Caki2 (cell line): ENCODE measurements around the gene MTA1. TPM values are rescaled to one million over a fixed set of nuclear protein-coding genes. Genes with fewer than 3 reads are reported as not detected.

Experiments used
- DNase-seq: peaks from one replicate; pipeline ENCODE4 v3.0.0-alpha.2; 2015; ENCODE audit warnings: low read depth
- in situ Hi-C: cut with HindIII; loops from 2 replicates; pipeline ENCODE4 v1.10.0; 2016; ENCODE audit warnings: low sequenced_read_pairs, low pct_unique_long_range_greater_than_20kb, mixed read lengths
- total RNA-seq: library from RNA; depleted of rRNA; stranded (reverse); fragments of >200 nt; shearing (Covaris generic); gene quantifications from 2 replicates; pipeline ENCODE4 v1.2.3, GENCODE V29; 2014; ENCODE audit warnings: low replicate concordance

Gene MTA1
- total RNA-seq, 1 experiment from 2014 or later: 18.9 TPM

DNA sequence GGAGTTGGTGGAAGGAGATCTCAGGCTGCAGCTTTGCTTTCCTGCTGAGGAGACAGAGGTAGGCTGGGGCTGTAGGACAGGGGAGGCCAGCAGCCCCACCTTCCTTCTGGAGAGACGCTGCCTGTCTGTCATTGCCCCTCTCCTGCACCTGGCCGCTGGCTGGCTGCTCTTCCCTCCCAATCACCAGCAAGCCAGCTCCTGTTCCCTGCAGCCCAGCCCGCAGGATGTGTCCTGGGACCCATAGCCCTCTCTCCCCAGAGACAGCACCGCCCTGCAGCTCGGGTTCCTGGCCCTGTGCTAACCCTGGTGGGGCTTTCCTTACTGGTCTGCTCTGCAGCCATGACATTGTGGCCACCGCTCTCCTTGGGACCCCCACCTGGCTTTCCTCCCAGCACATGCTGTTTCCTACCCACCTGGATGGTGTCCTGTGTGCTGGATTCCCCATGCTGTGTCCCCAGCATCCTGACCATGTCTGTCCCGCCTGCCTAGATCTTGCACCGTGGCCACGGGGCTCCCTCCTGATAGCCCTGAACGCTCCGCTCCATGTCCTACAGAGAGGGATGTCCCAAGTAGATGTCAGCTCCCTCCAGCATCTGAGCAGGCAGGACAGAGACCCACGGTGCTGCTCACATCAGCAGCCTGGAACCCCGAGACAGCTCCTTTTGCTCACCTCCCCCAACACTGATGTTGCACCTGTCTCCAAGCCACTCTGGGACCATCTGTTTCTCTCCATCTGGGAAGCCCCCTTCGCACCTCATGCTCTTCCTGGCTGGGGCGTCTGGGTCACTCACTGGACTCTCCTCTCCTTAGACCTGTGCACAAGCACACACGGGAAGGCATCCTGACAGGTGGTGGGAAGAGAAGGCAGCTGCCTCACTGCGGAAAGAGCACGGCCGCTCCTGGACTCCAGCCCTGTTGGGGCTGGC is 1.1 kb upstream of the MTA1 start:
- in situ Hi-C loops: no loop called here
- DNase-seq: no peak

- in situ Hi-C loops: no loop called here
- no peak for DNase-seq
Observed at GRCh38 chr14:105420101-105420973, 710 bp downstream of the MTA1 start.

DNA sequence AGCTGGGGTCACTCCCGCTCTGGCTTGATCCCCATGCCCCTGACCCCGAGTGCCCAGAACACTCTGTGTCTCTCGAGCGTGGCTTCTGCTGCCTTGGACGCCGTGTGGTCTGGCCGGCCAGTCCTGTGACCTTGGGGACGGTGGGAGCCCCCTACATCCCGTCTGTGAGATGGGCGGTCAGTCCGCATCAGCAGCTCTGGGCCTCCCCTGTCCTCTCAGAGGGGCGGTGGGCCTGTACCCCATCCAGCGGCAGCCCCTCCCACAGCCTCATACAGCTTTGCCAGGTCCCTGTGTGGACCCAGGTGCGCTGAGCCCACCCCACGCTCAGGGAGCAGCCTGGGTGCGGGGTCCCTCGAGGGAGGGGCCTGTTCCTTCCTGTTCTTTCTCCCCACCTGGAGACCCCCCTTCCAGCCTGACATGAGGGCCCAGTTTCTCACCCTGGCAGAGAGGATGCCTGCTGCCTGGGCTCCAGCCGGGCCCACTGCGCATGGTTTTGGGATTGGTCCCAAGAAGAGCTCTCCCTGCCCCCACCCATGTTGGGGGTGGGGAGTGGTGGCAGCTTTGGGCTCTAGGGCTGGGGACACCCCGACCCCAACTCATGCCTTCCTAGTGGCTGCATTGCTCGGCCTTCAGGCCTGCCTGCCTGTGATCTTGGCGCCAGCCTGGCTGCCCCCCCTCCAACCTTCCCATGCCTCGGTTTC is 1.5 kb downstream of the MTA1 start:
- in situ Hi-C loops: no loop called here

GRCh38 chr14:105421723-105422615 is 2.3 kb downstream of the MTA1 start:
- DNase-seq: no peak
- in situ Hi-C loops: no loop called here

More for the DNA sequence above, 1.5 kb downstream of the MTA1 start:
- no peak for DNase-seq

- in situ Hi-C loops: no loop called here
- DNase-seq: no peak
Observed at GRCh38 chr14:105422695-105423487, 3.3 kb downstream of the MTA1 start.

GRCh38 chr14:105423488-105424195 is 4.0 kb downstream of the MTA1 start:
- DNase-seq: no peak
- in situ Hi-C loops: no loop called here

DNA sequence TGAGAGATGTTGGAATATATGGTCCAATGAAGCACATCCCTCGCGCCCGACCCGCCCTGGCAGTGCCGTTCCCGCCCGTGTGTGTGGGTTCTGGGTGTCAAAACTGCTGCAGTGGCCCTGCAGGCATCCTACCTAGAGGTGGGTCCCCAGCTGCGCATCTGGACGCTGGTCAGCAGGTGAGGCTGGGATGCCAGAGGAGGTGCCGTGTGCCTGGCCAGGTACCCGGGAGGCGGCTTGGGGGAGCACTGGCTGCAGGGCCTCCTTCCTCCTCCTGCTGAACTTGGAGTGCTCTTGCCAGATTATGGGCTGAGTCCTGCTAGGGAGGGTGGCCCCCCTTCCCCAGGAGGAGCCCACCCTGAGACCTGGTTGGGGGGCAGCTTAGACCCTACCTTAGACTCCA is 5.2 kb downstream of the MTA1 start:
- no peak for DNase-seq
- in situ Hi-C loops: no loop called here

DNA sequence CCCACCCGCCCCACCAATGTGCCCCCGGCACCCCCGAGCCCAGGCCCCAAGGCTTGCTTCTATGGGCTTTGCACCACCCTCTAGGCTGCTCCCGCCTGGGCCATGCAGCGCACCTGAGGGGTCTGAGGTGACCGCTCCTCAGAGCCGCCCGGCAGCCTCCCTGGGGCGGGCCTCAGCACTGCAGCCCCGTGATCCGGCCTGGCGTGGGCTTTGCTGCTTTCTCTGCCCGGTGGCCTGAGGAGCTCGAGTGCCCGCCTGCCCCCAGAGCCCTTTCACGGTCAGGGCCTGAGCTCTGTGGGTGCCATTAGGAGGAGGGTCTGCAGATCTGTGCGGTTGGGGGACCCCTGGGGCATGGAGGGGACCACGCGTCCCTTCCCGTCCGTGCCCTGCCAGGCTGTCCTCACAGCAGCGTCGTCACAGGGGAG is 6.2 kb downstream of the MTA1 start:
- in situ Hi-C loops: no loop called here
- DNase-seq: no peak

- no peak for DNase-seq
- in situ Hi-C loops: no loop called here
Observed at GRCh38 chr14:105426416-105427130, 6.9 kb downstream of the MTA1 start.

- DNase-seq: no peak
- in situ Hi-C loops: no loop called here
Observed at GRCh38 chr14:105427412-105427811, 7.8 kb downstream of the MTA1 start.

DNA sequence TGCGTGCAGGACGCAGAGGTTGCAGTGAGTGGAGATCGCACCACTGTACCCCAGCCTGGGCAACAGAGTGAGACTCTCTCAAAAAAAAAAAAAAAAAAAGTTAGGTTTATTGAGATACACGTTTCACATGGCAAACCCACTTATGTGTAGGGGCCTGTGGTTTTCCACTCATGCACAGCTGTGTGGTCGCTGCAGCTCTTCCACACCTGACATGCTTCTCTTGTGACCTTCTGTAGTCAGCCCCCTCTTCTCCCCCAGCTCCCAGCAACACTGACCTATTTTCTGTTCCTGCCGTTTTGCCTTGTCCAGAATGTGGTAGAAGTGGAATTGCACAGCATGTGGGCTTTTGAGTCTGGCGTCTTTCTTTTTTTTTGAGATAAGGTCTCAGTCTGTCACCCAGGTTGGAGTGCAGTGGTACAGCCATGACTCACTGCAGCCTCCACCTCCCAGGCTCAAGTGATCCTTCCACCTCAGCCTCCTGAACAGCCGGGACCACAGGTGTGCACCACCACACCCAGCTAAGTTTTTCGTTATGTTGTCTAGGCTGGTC is 8.4 kb downstream of the MTA1 start:
- no peak for DNase-seq
- in situ Hi-C loops: no loop called here

- in situ Hi-C loops: no loop called here
- no peak for DNase-seq
Observed at GRCh38 chr14:105430042-105430441, 10.4 kb downstream of the MTA1 start.

- DNase-seq: peak; percentile 25
- in situ Hi-C loops: no loop called here
Observed at GRCh38 chr14:105430565-105430964, 10.9 kb downstream of the MTA1 start.

GRCh38 chr14:105431256-105431655 is 11.6 kb downstream of the MTA1 start:
- DNase-seq: no peak
- in situ Hi-C loops: no loop called here

DNA sequence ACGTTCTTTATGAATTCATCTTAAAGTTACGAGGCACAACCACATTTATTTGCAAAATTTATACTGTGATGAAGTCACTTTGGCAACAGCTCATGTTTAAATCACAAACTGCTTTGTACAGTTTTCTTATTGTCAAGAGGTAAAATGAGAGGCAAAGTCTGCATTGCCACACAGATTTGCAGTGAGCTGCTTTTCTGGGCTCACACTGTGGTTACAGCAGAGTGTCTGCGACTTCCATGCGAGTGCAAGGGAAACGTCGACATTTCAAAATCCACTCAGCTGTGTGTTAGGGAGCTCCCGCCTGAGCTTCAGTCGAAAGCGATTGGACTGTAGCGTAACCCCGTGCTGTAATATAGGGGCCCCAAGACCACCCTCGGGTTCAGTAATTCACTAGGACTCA is 13.0 kb downstream of the MTA1 start:
- in situ Hi-C loops: no loop called here
- no peak for DNase-seq
